Cardiac muscle cell (in vitro differentiated cells and primary cell): ENCODE results near the gene TERB1. TPM values are rescaled to one million over a fixed set of nuclear protein-coding genes. Genes with fewer than 3 reads are reported as not detected.
"Not testable (repeated sequence)": the region's sequence is repeated elsewhere in the genome, so short reads cannot be mapped to it uniquely, and the experiment has no call there.

Experiments used
- DNase-seq, 2 donors: peaks; one replicate each; pipeline versions ENCODE4 v3.0.0 to v3.0.0-alpha.2; 2010 to 2017; ENCODE audit warnings: low read depth in 1 of 2, low spot score in 1 of 2
- H3K27ac ChIP-seq: fragments of 200-600 bp; sonication (generic); 2 replicates; pipeline ENCODE4 v1.5.1; 2016
- H3K27me3 ChIP-seq: fragments of 200-600 bp; sonication (generic); 2 replicates; pipeline ENCODE4 v1.6.0; 2016; ENCODE audit warnings: control low read depth
- H3K36me3 ChIP-seq: fragments of 200-600 bp; sonication (generic); 2 replicates; pipeline ENCODE4 v1.5.1; 2016; ENCODE audit warnings: control low read depth
- H3K4me1 ChIP-seq: fragments of 200-600 bp; sonication (generic); 2 replicates; pipeline ENCODE4 v1.8.1; 2017; ENCODE audit warnings: low read depth, mild to moderate bottlenecking, mixed run types
- H3K4me3 ChIP-seq: fragments of 200-600 bp; sonication (generic); 2 replicates; pipeline ENCODE4 v1.5.1; 2016; ENCODE audit warnings: mild to moderate bottlenecking
- H3K9me3 ChIP-seq: fragments of 200-600 bp; sonication (generic); 2 replicates; pipeline ENCODE4 v1.5.1; 2017; ENCODE audit warnings: low read depth, mild to moderate bottlenecking, control low read depth
- CTCF ChIP-seq: IDR thresholded peaks from 2 replicates; pipeline ENCODE4 v1.5.1; 2012; ENCODE audit warnings: low read depth, mild to moderate bottlenecking, low read length
- polyA plus RNA-seq: library from polyadenylated mRNA; unstranded; fragments of >200 nt; fragmentation: Nextera tagmentation; extraction: Ambion mirVana; gene quantifications from 2 replicates; pipeline ENCODE4 v1.2.1, GENCODE V29; 2016
- total RNA-seq: library from RNA; depleted of rRNA; stranded (reverse); fragments of >200 nt; gene quantifications from 2 replicates; pipeline ENCODE4 v1.2.3, GENCODE V29; 2016

The TERB1 gene
- total and polyA plus RNA-seq, 2 experiments from 2014 or later: not detected

- no peak for TF ChIP-seq CTCF
- no peak for DNase-seq
- H3K27ac ChIP-seq: no peak overlapping the region
- no peak overlapping the region for H3K4me3 ChIP-seq
- H3K27me3 ChIP-seq: no peaks in the 10 kb centered on the region
- no peaks in the 10 kb centered on the region for H3K9me3 ChIP-seq
- no peaks in the 10 kb centered on the region for H3K4me1 ChIP-seq
- peaks cover 31% of the 10 kb centered on the region for H3K36me3 ChIP-seq
These were observed 528 bp downstream of the TERB1 start for GRCh38 chr16:66800856-66801255.

- Histone ChIP-seq H3K27ac (no peak overlapping the region), H3K4me1 (no peaks in the 10 kb centered on the region), H3K27me3 (no peaks in the 10 kb centered on the region), H3K36me3 (peaks cover 6% of the 10 kb centered on the region), H3K9me3 (no peaks in the 10 kb centered on the region), H3K4me3 (no peak overlapping the region)
- no peak for TF ChIP-seq CTCF
- DNase-seq: peak in 1 of 2 donors; percentile 19
These were observed 3.2 kb downstream of the TERB1 start for GRCh38 chr16:66798161-66798560.

GRCh38 chr16:66793984-66794383, 7.4 kb downstream of the TERB1 start:
- H3K27ac ChIP-seq, DNase-seq, H3K4me1 ChIP-seq, H3K36me3 ChIP-seq, H3K4me3 ChIP-seq, H3K9me3 ChIP-seq, H3K27me3 ChIP-seq: not testable (repeated sequence)

- TF ChIP-seq CTCF: no peak
- H3K9me3 ChIP-seq: no peaks in the 10 kb centered on the region
- no peak overlapping the region for H3K4me3 ChIP-seq
- no peak overlapping the region for H3K27ac ChIP-seq
- DNase-seq: no peak
- H3K36me3 ChIP-seq: no peaks in the 10 kb centered on the region
- H3K27me3 ChIP-seq: no peaks in the 10 kb centered on the region
- no peaks in the 10 kb centered on the region for H3K4me1 ChIP-seq
These were observed 11.2 kb downstream of the TERB1 start for GRCh38 chr16:66790130-66790733.

GRCh38 chr16:66787427-66787826, 14.0 kb downstream of the TERB1 start:
- no peak for DNase-seq
- no peak overlapping the region for H3K27ac ChIP-seq
- H3K4me3 ChIP-seq: no peak overlapping the region
- TF ChIP-seq CTCF: no peak
- no peaks in the 10 kb centered on the region for H3K9me3 ChIP-seq
- no peaks in the 10 kb centered on the region for H3K36me3 ChIP-seq
- no peaks in the 10 kb centered on the region for H3K4me1 ChIP-seq
- H3K27me3 ChIP-seq: no peaks in the 10 kb centered on the region

GRCh38 chr16:66786551-66786950, 14.8 kb downstream of the TERB1 start:
- Histone ChIP-seq H3K27ac (no peak overlapping the region), H3K36me3 (no peaks in the 10 kb centered on the region), H3K27me3 (no peaks in the 10 kb centered on the region), H3K4me1 (no peaks in the 10 kb centered on the region), H3K4me3 (no peak overlapping the region), H3K9me3 (no peaks in the 10 kb centered on the region)
- DNase-seq: no peak
- TF ChIP-seq CTCF: no peak
